Astrocyte (in vitro differentiated cells and primary cell): ENCODE results near the gene AUNIP. TPM values are rescaled to one million over a fixed set of nuclear protein-coding genes. Genes with fewer than 3 reads are reported as not detected.

Experiments
- DNase-seq: peaks from one replicate; pipeline ENCODE4 v3.0.0-alpha.2; 2010; ENCODE audit warnings: low read depth
- FAIRE-seq: peaks from 2 replicates; lab custom pipeline; 2011; peaks lifted over from hg19 to GRCh38; lab: Jason Lieb, UNC
- H2AFZ ChIP-seq: 2 replicates; pipeline ENCODE4 v1.6.0; 2012; ENCODE audit warnings: low read depth, low read length, inconsistent platforms
- H3K27ac ChIP-seq: 2 replicates; pipeline ENCODE4 v1.5.1; 2011; ENCODE audit warnings: low read depth, low read length, inconsistent platforms
- H3K27me3 ChIP-seq: 2 replicates; pipeline ENCODE4 v1.6.0; 2011; ENCODE audit warnings: low read length, inconsistent platforms; ENCODE audit not compliant: insufficient read depth
- H3K36me3 ChIP-seq: 2 replicates; pipeline ENCODE4 v1.5.1; 2011; ENCODE audit warnings: low read length, inconsistent platforms; ENCODE audit not compliant: insufficient read depth
- H3K4me1 ChIP-seq: 2 replicates; pipeline ENCODE4 v1.5.1; 2011; ENCODE audit warnings: low read length, inconsistent platforms; ENCODE audit not compliant: insufficient read depth
- H3K4me2 ChIP-seq: 2 replicates; pipeline ENCODE4 v1.6.0; 2012; ENCODE audit warnings: low read length, inconsistent platforms
- H3K4me3 ChIP-seq: 2 replicates; pipeline ENCODE4 v1.5.1; 2011; ENCODE audit warnings: low read depth, mild to moderate bottlenecking, low read length, inconsistent platforms; ENCODE audit not compliant: insufficient read depth
- H3K79me2 ChIP-seq: 2 replicates; pipeline ENCODE4 v1.6.0; 2012; ENCODE audit warnings: mild to moderate bottlenecking, low read length, inconsistent platforms; ENCODE audit not compliant: insufficient read depth
- H3K9ac ChIP-seq: 2 replicates; pipeline ENCODE4 v1.6.0; 2012; ENCODE audit warnings: mild to moderate bottlenecking, low read length, inconsistent platforms
- H3K9me3 ChIP-seq: 2 replicates; pipeline ENCODE4 v1.5.1; 2012; ENCODE audit warnings: low read depth, mild to moderate bottlenecking, low read length, inconsistent platforms; ENCODE audit not compliant: insufficient read depth
- H4K20me1 ChIP-seq: 2 replicates; pipeline ENCODE4 v1.6.0; 2012; ENCODE audit warnings: low read length, inconsistent platforms; ENCODE audit not compliant: insufficient read depth
- H3K27ac Mint-ChIP-seq: one replicate; pipeline ENCODE4 v1.8.0; 2021; ENCODE audit warnings: mild to moderate bottlenecking, mixed read lengths; ENCODE audit not compliant: unreplicated experiment
- H3K27me3 Mint-ChIP-seq: one replicate; pipeline ENCODE4 v1.8.0; 2021; ENCODE audit warnings: low read depth, mixed read lengths; ENCODE audit not compliant: unreplicated experiment
- H3K36me3 Mint-ChIP-seq: one replicate; pipeline ENCODE4 v1.8.0; 2021; ENCODE audit warnings: low read depth, mixed read lengths; ENCODE audit not compliant: unreplicated experiment
- H3K4me1 Mint-ChIP-seq: one replicate; pipeline ENCODE4 v1.8.0; 2021; ENCODE audit warnings: low read depth, mixed read lengths; ENCODE audit not compliant: unreplicated experiment
- H3K4me3 Mint-ChIP-seq: one replicate; pipeline ENCODE4 v1.8.0; 2021; ENCODE audit warnings: mild to moderate bottlenecking, moderate library complexity, mixed read lengths; ENCODE audit not compliant: unreplicated experiment
- H3K9me3 Mint-ChIP-seq: one replicate; pipeline ENCODE4 v1.8.0; 2021; ENCODE audit warnings: mild to moderate bottlenecking, mixed read lengths; ENCODE audit not compliant: unreplicated experiment
- EZH2 ChIP-seq: IDR thresholded peaks from 2 replicates; pipeline ENCODE4 v1.6.1; 2012; ENCODE audit warnings: mild to moderate bottlenecking, low read length, inconsistent platforms; ENCODE audit not compliant: insufficient read depth
- total RNA-seq: library from RNA; stranded (reverse); gene quantifications from 2 replicates; pipeline ENCODE4 v1.2.1, GENCODE V29; 2021
- TF ChIP-seq, protein P1 (sequence below): IDR thresholded peaks from 2 replicates; pipeline ENCODE4 v1.5.1; 2011; ENCODE audit warnings: low read depth, mild to moderate bottlenecking, inconsistent platforms, low read length, moderate library complexity; ENCODE audit not compliant: insufficient read depth

Gene AUNIP
- total RNA-seq, 1 donor from 2014 or later, result 2.1 TPM

DNA sequence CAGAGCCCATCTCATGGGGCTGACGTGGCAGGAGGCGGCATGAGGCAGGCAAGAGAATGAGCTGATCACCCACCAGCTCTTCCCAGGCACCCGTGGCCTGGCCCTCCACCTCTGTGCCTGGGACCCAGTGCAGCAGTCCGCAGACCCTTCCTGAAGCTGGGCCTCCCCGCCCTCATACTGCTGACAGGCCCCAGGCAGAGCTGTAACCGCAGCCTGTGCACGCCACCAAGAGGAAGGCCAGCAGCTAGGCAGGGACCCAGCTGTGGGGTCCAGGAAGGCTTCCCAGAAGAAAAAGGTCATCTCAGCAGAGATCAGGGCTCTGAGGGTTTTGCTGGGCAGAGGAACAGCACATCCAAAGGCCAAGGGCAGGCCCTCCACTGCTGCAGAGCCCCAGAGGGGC, 49.3 kb downstream of the AUNIP start:
- H2AFZ ChIP-seq, result no peak overlapping the region
- peaks cover 5% of the 10 kb centered on the region for H3K36me3 ChIP-seq
- H3K4me3 ChIP-seq, result no peak overlapping the region
- peaks cover 34% of the 10 kb centered on the region for H4K20me1 ChIP-seq
- no peaks in the 10 kb centered on the region for H3K79me2 ChIP-seq
- no peaks in the 10 kb centered on the region for H3K27me3 ChIP-seq
- Mint-ChIP-seq H3K9me3 (peaks cover 2% of the 10 kb centered on the region), H3K27ac (no peak overlapping the region), H3K27me3 (no peaks in the 10 kb centered on the region), H3K4me3 (no peak overlapping the region), H3K4me1 (no peaks in the 10 kb centered on the region), H3K36me3 (peaks cover 15% of the 10 kb centered on the region)
- no peak for FAIRE-seq
- no peak overlapping the region for H3K4me2 ChIP-seq
- no peak overlapping the region for H3K27ac ChIP-seq
- H3K9me3 ChIP-seq, result no peaks in the 10 kb centered on the region
- no peak for TF ChIP-seq EZH2
- TF ChIP-seq, protein P1, sequence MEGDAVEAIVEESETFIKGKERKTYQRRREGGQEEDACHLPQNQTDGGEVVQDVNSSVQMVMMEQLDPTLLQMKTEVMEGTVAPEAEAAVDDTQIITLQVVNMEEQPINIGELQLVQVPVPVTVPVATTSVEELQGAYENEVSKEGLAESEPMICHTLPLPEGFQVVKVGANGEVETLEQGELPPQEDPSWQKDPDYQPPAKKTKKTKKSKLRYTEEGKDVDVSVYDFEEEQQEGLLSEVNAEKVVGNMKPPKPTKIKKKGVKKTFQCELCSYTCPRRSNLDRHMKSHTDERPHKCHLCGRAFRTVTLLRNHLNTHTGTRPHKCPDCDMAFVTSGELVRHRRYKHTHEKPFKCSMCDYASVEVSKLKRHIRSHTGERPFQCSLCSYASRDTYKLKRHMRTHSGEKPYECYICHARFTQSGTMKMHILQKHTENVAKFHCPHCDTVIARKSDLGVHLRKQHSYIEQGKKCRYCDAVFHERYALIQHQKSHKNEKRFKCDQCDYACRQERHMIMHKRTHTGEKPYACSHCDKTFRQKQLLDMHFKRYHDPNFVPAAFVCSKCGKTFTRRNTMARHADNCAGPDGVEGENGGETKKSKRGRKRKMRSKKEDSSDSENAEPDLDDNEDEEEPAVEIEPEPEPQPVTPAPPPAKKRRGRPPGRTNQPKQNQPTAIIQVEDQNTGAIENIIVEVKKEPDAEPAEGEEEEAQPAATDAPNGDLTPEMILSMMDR, result no peak
- H3K4me1 ChIP-seq, result peaks cover 16% of the 10 kb centered on the region
- no peak overlapping the region for H3K9ac ChIP-seq
- no peak for DNase-seq

DNA sequence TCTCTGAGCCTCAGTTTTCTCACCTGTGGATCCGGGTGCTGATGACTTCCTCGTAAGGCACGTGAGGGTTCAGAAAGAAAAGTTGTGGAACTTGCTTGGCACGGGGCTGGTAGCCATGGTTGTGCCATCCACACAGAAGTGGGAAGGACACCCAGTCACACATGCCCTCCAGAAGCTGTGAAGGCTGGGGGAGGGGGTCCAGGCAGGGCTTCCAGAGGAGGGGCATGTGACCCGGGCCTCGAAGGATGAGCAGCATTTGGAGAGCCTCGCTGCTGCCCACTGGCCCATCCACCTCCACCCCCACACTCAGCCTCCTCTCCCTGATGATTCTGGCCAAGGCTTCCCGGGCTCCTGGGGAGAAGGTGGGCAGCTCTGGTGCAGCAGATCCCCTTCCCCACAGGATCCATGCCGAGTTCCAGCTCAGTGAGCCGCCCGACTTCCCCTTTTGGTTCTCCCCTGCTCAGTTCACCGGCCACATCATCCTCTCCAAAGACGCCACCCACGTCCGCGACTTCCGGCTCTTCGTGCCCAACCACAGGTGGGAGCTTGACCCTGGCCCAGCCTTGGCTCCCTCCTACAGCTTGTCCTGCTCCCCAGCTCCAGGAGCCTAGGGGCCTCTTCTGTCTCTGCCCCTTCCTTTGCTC, 49.9 kb downstream of the AUNIP start:
- Histone ChIP-seq H3K79me2 (no peaks in the 10 kb centered on the region), H3K4me1 (peaks cover 20% of the 10 kb centered on the region), H3K27ac (no peak overlapping the region), H3K9me3 (no peaks in the 10 kb centered on the region), H3K36me3 (peaks cover 5% of the 10 kb centered on the region), H3K27me3 (no peaks in the 10 kb centered on the region), H3K9ac (no peak overlapping the region), H3K4me3 (no peak overlapping the region), H4K20me1 (peaks cover 35% of the 10 kb centered on the region), H3K4me2 (no peak overlapping the region), H2AFZ (no peak overlapping the region)
- FAIRE-seq, result no peak
- no peak for DNase-seq
- Mint-ChIP-seq H3K4me1 (peaks cover 3% of the 10 kb centered on the region), H3K4me3 (no peak overlapping the region), H3K27ac (no peak overlapping the region), H3K27me3 (no peaks in the 10 kb centered on the region), H3K9me3 (peaks cover 2% of the 10 kb centered on the region), H3K36me3 (peaks cover 13% of the 10 kb centered on the region)
- TF ChIP-seq EZH2, result no peak
- TF ChIP-seq, protein P1, result no peak
